DND-41 (cell line): ENCODE results near the gene ANO2.

ENCODE experiments used
- ATAC-seq: fragments of 200-7000 bp; cut with Tn5 transposase; 3 replicates; pipeline ENCODE4 v1.9.1; 2021; ENCODE audit warnings: low read depth; ENCODE audit not compliant: insufficient read depth
- DNase-seq: peaks from one replicate; pipeline ENCODE4 v3.0.0-alpha.2; 2020
- H2AFZ ChIP-seq: 2 replicates; pipeline ENCODE4 v1.6.0; 2012; ENCODE audit warnings: low read depth, low read length
- H3K27ac ChIP-seq: 2 replicates; pipeline ENCODE4 v1.5.1; 2012; ENCODE audit warnings: low read length, inconsistent platforms
- H3K27me3 ChIP-seq: fragments of 200-600 bp; sonication (generic); 2 replicates; pipeline ENCODE4 v1.6.0; 2012; ENCODE audit warnings: low read length, mild to moderate bottlenecking, inconsistent platforms; ENCODE audit not compliant: insufficient read depth, poor library complexity
- H3K36me3 ChIP-seq: 2 replicates; pipeline ENCODE4 v1.5.1; 2012; ENCODE audit warnings: low read length, inconsistent platforms; ENCODE audit not compliant: insufficient read depth
- H3K4me1 ChIP-seq: 2 replicates; pipeline ENCODE4 v1.5.1; 2012; ENCODE audit warnings: mild to moderate bottlenecking, low read length; ENCODE audit not compliant: insufficient read depth
- H3K4me2 ChIP-seq: 2 replicates; pipeline ENCODE4 v1.6.0; 2012; ENCODE audit warnings: mild to moderate bottlenecking, moderate library complexity, low read length, inconsistent platforms; ENCODE audit not compliant: insufficient read depth
- H3K4me3 ChIP-seq, 2 experiments: fragments of 200-600 bp in 1 of 2; shearing (Covaris generic) in 1 of 2; 2 replicates each; pipeline ENCODE4 v1.5.1; 2012 to 2016; ENCODE audit warnings: inconsistent platforms in 2 of 2, low read length in 2 of 2, mild to moderate bottlenecking in 2 of 2, low read depth in 1 of 2, moderate library complexity in 1 of 2
- H3K79me2 ChIP-seq: 2 replicates; pipeline ENCODE4 v1.6.0; 2012; ENCODE audit warnings: low read length, inconsistent platforms; ENCODE audit not compliant: insufficient read depth
- H3K9ac ChIP-seq: 2 replicates; pipeline ENCODE4 v1.6.0; 2012; ENCODE audit warnings: low read depth, mild to moderate bottlenecking, inconsistent platforms, low read length, moderate library complexity
- H3K9me3 ChIP-seq: 2 replicates; pipeline ENCODE4 v1.5.1; 2012; ENCODE audit warnings: low read length, moderate library complexity, mild to moderate bottlenecking, inconsistent platforms; ENCODE audit not compliant: insufficient read depth, severe bottlenecking
- H4K20me1 ChIP-seq: 2 replicates; pipeline ENCODE4 v1.6.0; 2012; ENCODE audit warnings: low read length; ENCODE audit not compliant: insufficient read depth
- EZH2 ChIP-seq: IDR thresholded peaks from 3 replicates; pipeline ENCODE4 v1.6.1; 2012; ENCODE audit warnings: borderline replicate concordance, low read depth, mild to moderate bottlenecking, moderate library complexity, low read length, inconsistent platforms; ENCODE audit not compliant: severe bottlenecking
- TF ChIP-seq, protein P1 (sequence below): IDR thresholded peaks from 2 replicates; pipeline ENCODE4 v1.5.1; 2012; ENCODE audit warnings: borderline replicate concordance, low read length, moderate library complexity, mild to moderate bottlenecking; ENCODE audit not compliant: poor library complexity, severe bottlenecking; ENCODE audit errors: extremely low read depth

ANO2 gene

DNA sequence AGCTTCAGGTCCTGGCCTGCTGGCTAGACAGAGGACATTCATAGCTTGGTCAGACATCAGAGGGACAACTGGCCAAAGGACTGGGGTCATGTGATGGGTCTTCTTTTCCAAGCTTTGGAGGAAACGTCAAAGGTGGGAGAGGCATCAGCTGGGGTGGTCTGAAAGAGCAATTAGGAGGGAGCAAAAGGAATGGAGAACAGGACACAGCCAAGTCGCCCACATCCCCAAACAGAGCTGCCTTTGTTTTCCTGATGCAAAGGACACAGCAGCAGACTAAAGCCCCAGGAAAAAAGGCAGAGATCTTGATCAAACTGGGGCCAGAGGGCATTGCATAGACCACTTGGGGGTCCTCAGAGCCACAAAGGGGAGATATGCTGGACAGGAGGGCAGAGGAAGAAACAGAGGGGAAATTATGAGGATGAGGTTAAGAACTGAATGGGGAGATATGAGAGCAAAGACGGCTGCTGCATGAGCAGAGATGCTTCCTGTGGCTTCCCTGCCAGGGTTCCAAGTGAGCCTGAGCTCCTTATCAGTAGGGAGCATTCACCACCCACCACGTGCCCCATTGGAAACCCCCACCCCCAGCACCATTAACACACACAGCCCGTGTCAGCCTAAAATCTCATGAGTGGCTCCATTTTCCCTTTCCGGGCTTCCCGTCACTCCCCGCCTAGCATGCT is 62.4 kb downstream of the ANO2 start:
- TF ChIP-seq, protein P1, sequence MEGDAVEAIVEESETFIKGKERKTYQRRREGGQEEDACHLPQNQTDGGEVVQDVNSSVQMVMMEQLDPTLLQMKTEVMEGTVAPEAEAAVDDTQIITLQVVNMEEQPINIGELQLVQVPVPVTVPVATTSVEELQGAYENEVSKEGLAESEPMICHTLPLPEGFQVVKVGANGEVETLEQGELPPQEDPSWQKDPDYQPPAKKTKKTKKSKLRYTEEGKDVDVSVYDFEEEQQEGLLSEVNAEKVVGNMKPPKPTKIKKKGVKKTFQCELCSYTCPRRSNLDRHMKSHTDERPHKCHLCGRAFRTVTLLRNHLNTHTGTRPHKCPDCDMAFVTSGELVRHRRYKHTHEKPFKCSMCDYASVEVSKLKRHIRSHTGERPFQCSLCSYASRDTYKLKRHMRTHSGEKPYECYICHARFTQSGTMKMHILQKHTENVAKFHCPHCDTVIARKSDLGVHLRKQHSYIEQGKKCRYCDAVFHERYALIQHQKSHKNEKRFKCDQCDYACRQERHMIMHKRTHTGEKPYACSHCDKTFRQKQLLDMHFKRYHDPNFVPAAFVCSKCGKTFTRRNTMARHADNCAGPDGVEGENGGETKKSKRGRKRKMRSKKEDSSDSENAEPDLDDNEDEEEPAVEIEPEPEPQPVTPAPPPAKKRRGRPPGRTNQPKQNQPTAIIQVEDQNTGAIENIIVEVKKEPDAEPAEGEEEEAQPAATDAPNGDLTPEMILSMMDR = no peak
- no peak for TF ChIP-seq EZH2
- no peak overlapping the region for H3K4me2 ChIP-seq
- H3K27me3 ChIP-seq = peaks cover 10% of the 10 kb centered on the region
- DNase-seq (no peak), ATAC-seq (no peak)
- no peak overlapping the region for H2AFZ ChIP-seq
- no peaks in the 10 kb centered on the region for H3K4me1 ChIP-seq
- H4K20me1 ChIP-seq = no peaks in the 10 kb centered on the region
- no peaks in the 10 kb centered on the region for H3K79me2 ChIP-seq
- H3K9ac ChIP-seq = no peak overlapping the region
- H3K9me3 ChIP-seq = no peaks in the 10 kb centered on the region
- H3K27ac ChIP-seq = no peak overlapping the region
- no peak overlapping the region for H3K4me3 ChIP-seq
- no peaks in the 10 kb centered on the region for H3K36me3 ChIP-seq

DNA sequence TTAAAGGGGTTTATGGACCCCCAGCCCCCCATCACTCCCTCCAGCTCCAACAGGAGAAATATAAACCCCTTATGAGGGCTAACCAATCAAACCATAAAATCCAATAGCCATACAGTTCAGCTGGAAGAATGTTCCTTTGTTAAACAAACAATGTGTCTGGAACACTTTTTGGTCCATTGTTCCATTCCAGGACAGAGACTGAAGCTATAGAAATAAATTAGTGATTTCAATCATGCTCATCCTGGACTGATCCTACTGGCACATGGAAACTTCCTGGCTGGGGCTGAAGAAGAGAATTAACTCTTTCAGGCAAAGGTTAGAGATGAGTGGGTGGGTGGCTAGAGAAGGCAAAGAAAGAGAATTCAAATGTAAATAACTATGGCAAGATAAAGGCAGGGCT is 63.4 kb downstream of the ANO2 start:
- H2AFZ ChIP-seq = no peak overlapping the region
- no peaks in the 10 kb centered on the region for H3K79me2 ChIP-seq
- no peaks in the 10 kb centered on the region for H3K9me3 ChIP-seq
- ATAC-seq = no peak
- TF ChIP-seq EZH2 = no peak
- H4K20me1 ChIP-seq = no peaks in the 10 kb centered on the region
- H3K27ac ChIP-seq = no peak overlapping the region
- H3K4me3 ChIP-seq = no peak overlapping the region
- no peak overlapping the region for H3K4me2 ChIP-seq
- H3K27me3 ChIP-seq = peaks cover 6% of the 10 kb centered on the region
- H3K36me3 ChIP-seq = no peaks in the 10 kb centered on the region
- H3K4me1 ChIP-seq = no peaks in the 10 kb centered on the region
- DNase-seq = no peak
- no peak overlapping the region for H3K9ac ChIP-seq

DNA sequence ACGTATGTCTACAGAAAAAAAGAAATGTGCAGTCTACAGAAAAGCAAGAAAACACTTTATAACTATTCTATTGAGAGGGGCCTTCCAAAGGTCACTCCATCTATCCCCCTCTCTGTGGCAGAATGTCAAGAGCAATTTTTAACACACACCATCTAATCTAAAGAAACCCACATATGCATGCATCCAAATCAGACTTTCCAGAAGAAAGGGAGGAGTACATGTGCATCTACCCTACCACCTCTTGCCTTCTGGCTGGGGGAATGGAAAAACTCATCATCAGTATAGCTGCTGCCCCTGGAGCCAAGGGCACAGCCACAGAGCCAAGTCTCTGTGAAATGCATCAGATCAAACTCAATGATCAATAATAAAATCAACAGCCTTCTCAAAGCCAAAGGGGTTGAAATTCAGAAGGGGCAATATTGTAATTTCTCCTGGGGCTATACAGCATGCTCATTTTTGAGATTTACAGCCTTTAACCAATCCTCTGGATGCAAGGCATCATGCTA is 63.9 kb downstream of the ANO2 start:
- Histone ChIP-seq H3K9ac (no peak overlapping the region), H3K4me3 (no peak overlapping the region), H3K27me3 (peaks cover 6% of the 10 kb centered on the region), H4K20me1 (no peaks in the 10 kb centered on the region), H3K79me2 (no peaks in the 10 kb centered on the region), H3K36me3 (no peaks in the 10 kb centered on the region), H3K4me1 (no peaks in the 10 kb centered on the region), H3K4me2 (no peak overlapping the region), H2AFZ (no peak overlapping the region), H3K9me3 (no peaks in the 10 kb centered on the region), H3K27ac (no peak overlapping the region)
- ATAC-seq (no peak), DNase-seq (no peak)
- TF ChIP-seq EZH2 = no peak
- TF ChIP-seq, protein P1 = no peak

DNA sequence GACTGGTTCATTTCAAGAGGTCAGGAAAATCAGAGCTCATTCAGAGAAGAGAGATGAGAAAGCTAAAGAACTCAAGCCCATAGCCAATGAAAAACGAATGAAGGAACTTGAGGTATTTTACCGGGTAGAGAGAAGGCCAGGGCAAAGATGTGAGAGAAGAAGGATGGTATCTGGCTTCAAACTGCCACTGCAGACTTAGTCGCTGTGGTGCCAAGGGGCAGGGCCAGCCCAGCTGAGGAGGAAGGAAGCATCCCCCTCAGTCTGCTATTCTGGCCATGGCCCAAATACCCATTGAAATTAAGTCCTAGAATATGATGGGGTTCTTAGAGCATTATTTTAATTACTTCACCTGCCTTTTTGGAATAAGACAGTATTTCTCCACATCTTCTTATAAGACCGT is 69.2 kb downstream of the ANO2 start:
- no peak for DNase-seq
- no peak overlapping the region for H3K4me3 ChIP-seq
- no peaks in the 10 kb centered on the region for H4K20me1 ChIP-seq
- peaks cover 10% of the 10 kb centered on the region for H3K27me3 ChIP-seq
- no peak overlapping the region for H3K9ac ChIP-seq
- no peaks in the 10 kb centered on the region for H3K79me2 ChIP-seq
- H3K36me3 ChIP-seq = no peaks in the 10 kb centered on the region
- no peaks in the 10 kb centered on the region for H3K4me1 ChIP-seq
- no peak overlapping the region for H2AFZ ChIP-seq
- H3K9me3 ChIP-seq = no peaks in the 10 kb centered on the region
- H3K27ac ChIP-seq = no peak overlapping the region
- no peak overlapping the region for H3K4me2 ChIP-seq
- no peak for ATAC-seq
- TF ChIP-seq, protein P1 = no peak
